GM12874 (cell line): Measurements from ENCODE around the gene PCP4.

Source experiments
- CTCF ChIP-seq: IDR thresholded peaks from 2 replicates; pipeline ENCODE4 v1.5.1; 2011; ENCODE audit warnings: low read depth, mild to moderate bottlenecking, control low read depth, low read length, moderate library complexity; ENCODE audit not compliant: insufficient read depth

The PCP4 gene

DNA sequence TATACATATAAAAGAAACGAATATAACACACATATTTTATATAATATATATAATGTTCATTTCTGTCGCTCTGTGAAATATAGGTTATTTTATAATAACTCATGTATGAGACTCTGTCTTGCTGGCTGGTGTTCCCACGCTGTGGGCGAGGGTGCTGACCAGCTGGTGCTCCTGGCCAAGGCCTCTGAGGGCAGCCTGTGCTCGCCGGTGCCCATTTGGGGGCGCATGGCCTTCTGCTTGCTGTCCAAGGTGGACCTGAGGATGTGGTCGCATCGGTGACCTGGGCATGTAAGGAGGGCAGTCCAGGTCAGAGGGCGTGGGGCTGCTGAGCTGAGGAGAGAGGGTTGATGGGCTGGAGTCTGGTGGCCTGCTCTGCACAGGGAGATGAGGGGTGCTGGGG lies 1.1 kb upstream of the PCP4 start:
- TF ChIP-seq CTCF = no peak

- TF ChIP-seq CTCF = no peak
Observed at GRCh38 chr21:39869141-39869818, 2.0 kb downstream of the PCP4 start.

- TF ChIP-seq CTCF = no peak
Observed at GRCh38 chr21:39873687-39874086, 6.4 kb downstream of the PCP4 start.

- TF ChIP-seq CTCF = no peak
Observed at GRCh38 chr21:39874206-39874605, 7.0 kb downstream of the PCP4 start.

DNA sequence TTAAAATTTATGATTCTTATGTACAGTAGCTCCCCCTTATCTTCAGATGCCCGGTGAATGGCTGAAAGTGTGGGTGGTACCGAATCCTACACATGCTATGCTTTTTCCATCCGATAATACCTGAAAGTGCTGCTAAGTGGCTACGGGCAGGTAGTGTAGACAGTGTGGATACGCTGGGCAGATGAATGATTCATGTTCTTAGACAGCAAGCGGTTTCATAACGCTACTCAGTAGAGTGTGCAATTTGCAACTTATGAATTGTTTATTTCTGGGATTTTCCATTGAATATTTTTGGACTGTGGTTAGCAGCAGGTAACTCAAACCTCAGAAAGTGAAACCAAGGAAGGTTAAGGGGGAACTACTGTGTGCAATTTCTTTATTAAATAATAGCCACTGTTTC lies 7.5 kb downstream of the PCP4 start:
- TF ChIP-seq CTCF = no peak

GRCh38 chr21:39881661-39882060 lies 14.4 kb downstream of the PCP4 start:
- no peak for TF ChIP-seq CTCF

- no peak for TF ChIP-seq CTCF
Observed at GRCh38 chr21:39882151-39882838, 15.1 kb downstream of the PCP4 start.
